GM06990 (cell line): ENCODE data around the gene AATF.

ENCODE experiments used
- DNase-seq: peaks from one replicate; pipeline ENCODE4 v3.0.0-alpha.2; 2011; ENCODE audit not compliant: insufficient read length; ENCODE audit errors: extremely low read depth
- H3K27me3 ChIP-seq: replicated peaks from 2 replicates; pipeline ENCODE4 v1.6.0; 2011; ENCODE audit warnings: low read length; ENCODE audit not compliant: control insufficient read depth, insufficient read depth
- H3K36me3 ChIP-seq: 2 replicates; pipeline ENCODE4 v1.5.1; 2011; ENCODE audit warnings: low read length; ENCODE audit not compliant: control insufficient read depth, insufficient read depth
- H3K4me3 ChIP-seq: replicated peaks from 2 replicates; pipeline ENCODE4 v1.5.1; 2011; ENCODE audit warnings: low read depth, mild to moderate bottlenecking, control low read depth, low read length
- TF ChIP-seq, protein P1 (sequence below): IDR thresholded peaks from 2 replicates; pipeline ENCODE4 v1.5.1; 2011; ENCODE audit warnings: low read length, control low read depth, mild to moderate bottlenecking, inconsistent platforms; ENCODE audit not compliant: insufficient read depth, poor library complexity, severe bottlenecking

Gene AATF

DNA sequence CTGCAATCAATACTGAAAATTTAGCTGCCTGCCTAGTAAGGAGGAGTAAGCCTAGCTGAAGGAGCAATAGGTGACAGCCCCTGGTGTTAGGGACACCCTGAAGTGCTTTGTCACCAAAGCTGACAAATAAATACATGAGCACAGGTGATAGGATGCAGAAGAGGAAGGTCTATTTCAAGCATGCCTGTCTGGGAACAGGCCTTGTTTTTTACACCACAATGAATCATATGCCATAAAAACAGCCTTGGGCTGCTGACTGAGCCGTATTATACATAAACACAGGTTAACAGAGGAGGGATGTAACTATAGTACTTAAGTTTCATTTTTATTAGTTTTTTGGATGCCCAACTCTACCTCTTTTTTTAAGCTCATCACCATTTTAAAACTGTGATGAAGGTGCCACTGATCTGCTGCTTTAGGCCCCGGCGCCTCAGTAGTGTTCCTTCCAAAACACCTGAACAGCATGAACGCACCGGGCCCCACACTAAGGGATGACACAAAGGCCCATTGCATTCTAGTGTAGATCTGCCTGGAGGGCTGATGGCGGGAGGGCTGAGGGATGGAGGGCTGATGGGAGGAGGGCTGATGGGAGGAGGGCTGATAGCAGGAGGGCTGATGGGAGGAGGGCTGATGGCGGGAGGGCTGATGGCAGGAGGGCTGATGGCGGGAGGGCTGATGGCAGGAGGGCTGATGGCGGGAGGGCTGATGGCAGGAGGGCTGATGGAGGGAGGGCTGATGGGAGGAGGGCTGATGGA lies 150.3 kb downstream of the AATF start:
- Histone ChIP-seq H3K27me3 (no peaks in the 10 kb centered on the region), H3K36me3 (peaks cover 29% of the 10 kb centered on the region), H3K4me3 (no peak overlapping the region)
- no peak for DNase-seq
- TF ChIP-seq, protein P1, sequence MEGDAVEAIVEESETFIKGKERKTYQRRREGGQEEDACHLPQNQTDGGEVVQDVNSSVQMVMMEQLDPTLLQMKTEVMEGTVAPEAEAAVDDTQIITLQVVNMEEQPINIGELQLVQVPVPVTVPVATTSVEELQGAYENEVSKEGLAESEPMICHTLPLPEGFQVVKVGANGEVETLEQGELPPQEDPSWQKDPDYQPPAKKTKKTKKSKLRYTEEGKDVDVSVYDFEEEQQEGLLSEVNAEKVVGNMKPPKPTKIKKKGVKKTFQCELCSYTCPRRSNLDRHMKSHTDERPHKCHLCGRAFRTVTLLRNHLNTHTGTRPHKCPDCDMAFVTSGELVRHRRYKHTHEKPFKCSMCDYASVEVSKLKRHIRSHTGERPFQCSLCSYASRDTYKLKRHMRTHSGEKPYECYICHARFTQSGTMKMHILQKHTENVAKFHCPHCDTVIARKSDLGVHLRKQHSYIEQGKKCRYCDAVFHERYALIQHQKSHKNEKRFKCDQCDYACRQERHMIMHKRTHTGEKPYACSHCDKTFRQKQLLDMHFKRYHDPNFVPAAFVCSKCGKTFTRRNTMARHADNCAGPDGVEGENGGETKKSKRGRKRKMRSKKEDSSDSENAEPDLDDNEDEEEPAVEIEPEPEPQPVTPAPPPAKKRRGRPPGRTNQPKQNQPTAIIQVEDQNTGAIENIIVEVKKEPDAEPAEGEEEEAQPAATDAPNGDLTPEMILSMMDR, result no peak

DNA sequence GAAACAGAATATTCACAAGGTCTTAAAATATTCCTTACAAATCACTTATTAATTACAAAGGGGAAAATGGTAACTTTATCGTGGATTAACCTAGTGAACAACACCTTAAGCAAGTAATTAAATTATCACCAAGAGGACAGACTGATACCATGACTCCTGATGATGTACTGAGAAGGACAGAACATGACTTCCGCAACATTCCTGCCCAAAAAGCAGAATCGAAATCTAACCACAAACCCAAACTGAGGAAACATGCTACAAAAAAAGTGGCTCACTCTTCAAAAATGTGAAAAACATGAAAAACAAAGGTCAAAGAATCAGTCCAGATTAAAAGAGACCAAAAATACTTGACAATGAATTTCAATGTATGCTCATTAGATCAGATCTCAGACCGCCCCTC lies 151.5 kb downstream of the AATF start:
- H3K27me3 ChIP-seq, result no peaks in the 10 kb centered on the region
- DNase-seq, result no peak
- no peak overlapping the region for H3K4me3 ChIP-seq
- TF ChIP-seq, protein P1, result no peak
- peaks cover 25% of the 10 kb centered on the region for H3K36me3 ChIP-seq

DNA sequence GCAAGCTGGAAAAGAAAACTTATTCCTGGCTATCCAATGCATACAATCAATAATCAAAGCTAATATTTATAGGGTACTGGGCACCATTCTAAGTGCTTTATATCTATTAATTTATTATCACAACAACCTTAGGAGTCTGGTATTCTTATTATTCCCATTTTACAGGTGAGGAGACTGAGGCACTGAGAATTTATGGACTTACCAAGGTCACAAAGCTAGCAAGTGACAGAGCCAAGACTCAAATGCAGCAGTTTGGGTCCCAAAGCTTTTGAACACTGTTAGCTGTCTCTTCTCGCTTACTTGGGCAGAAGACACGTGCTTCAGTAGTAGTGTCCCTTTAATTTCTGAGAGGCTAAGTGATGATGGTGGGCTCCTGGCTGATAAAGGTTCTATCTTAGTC lies 152.6 kb downstream of the AATF start:
- TF ChIP-seq, protein P1, result no peak
- no peak for DNase-seq
- Histone ChIP-seq H3K27me3 (no peaks in the 10 kb centered on the region), H3K36me3 (peaks cover 18% of the 10 kb centered on the region), H3K4me3 (no peak overlapping the region)

DNA sequence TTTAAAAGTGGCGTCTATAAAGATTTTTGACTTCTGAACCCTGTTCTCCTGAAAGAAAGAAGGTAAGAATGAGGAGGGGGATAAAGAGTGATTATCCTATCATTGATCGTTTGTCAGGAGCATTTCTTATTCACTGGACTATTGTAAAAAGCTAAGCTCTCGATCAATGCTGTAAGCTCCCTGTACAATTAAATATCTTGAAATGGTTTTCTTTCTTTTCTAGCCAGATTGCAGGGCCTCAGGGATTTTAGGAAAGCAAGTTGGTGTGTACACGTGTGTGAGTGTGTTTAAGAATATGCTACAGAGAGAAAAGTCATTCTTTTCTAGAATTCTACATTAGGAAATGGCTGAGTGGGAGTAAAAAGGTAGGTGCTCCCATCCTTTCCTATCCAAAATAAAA lies 154.5 kb downstream of the AATF start:
- Histone ChIP-seq H3K4me3 (no peak overlapping the region), H3K36me3 (peaks cover 9% of the 10 kb centered on the region), H3K27me3 (no peaks in the 10 kb centered on the region)
- TF ChIP-seq, protein P1, result no peak
- DNase-seq, result no peak

DNA sequence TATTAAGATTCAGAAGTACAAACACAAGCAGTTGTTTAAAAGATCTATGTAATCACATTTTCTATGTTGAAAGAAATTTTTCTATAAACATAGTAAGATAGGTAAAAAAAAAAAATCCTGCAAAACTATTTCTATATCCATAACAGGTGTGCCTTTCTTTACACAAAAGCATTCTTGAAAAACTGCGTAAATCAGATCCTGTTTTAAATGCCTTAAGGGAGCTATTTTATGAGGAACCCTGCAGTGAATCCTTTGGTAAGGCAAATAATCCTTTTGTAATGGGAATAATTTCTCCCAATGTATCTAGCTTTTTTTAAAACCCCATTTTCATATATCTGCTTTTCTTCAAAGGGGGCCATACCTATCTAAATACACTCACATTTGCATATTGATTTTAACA lies 157.3 kb downstream of the AATF start:
- no peak for DNase-seq
- Histone ChIP-seq H3K36me3 (peaks cover 12% of the 10 kb centered on the region), H3K4me3 (no peak overlapping the region), H3K27me3 (no peaks in the 10 kb centered on the region)
- TF ChIP-seq, protein P1, result no peak
